ENCODE measurements around the gene FFAR4. TPM values are rescaled to one million over a fixed set of nuclear protein-coding genes. Genes with fewer than 3 reads are reported as not detected.
"Not testable (repeated sequence)": the region's sequence is repeated elsewhere in the genome, so short reads cannot be mapped to it uniquely, and the experiment has no call there.

FFAR4 gene
- total RNA-seq, result not detected in 2 replicates

GRCh38 chr10:93566435-93567276 lies at the start of gene FFAR4:
Gene FFAR4 (plus strand): TSS chr10:93566665. CDS start chr10:93566721, 56 bp downstream.
- no peak for TF ChIP-seq CTCF (IDR thresholded peaks at IDR 0.05; ENCODE audit: insufficient read depth, low read length, severe bottlenecking)
- Histone ChIP-seq H3K27me3 (ENCODE audit: control insufficient read depth, insufficient read depth, low read length) (peaks cover 33% of the 10 kb centered on the region), H3K4me3 (ENCODE audit: low read depth, low read length) (no peak within 1 kb of the TSS), H3K36me3 (ENCODE audit: control insufficient read depth, insufficient read depth, low read length) (no peaks in the 10 kb centered on the region)
- DNase-seq (ENCODE audit: low read depth) (no peak), FAIRE-seq (no peak)

GRCh38 chr10:93518531-93518930 lies 47.9 kb upstream of the FFAR4 start:
- FAIRE-seq (no peak), DNase-seq (ENCODE audit: low read depth) (no peak)
- Histone ChIP-seq H3K4me3 (ENCODE audit: low read depth, low read length) (no peak overlapping the region), H3K36me3 (ENCODE audit: control insufficient read depth, insufficient read depth, low read length) (no peaks in the 10 kb centered on the region), H3K27me3 (ENCODE audit: control insufficient read depth, insufficient read depth, low read length) (no peaks in the 10 kb centered on the region)
- TF ChIP-seq CTCF (IDR thresholded peaks at IDR 0.05; ENCODE audit: insufficient read depth, low read length, severe bottlenecking), result no peak

- Histone ChIP-seq H3K27me3 (ENCODE audit: control insufficient read depth, insufficient read depth, low read length) (no peaks in the 10 kb centered on the region), H3K4me3 (ENCODE audit: low read depth, low read length) (no peak overlapping the region), H3K36me3 (ENCODE audit: control insufficient read depth, insufficient read depth, low read length) (no peaks in the 10 kb centered on the region)
- no peak for TF ChIP-seq CTCF (IDR thresholded peaks at IDR 0.05; ENCODE audit: insufficient read depth, low read length, severe bottlenecking)
- DNase-seq (ENCODE audit: low read depth) (no peak), FAIRE-seq (no peak)
These were observed 31.2 kb upstream of the FFAR4 start for GRCh38 chr10:93535293-93535692.

- H3K36me3 ChIP-seq (ENCODE audit: control insufficient read depth, insufficient read depth, low read length); H3K4me3 ChIP-seq (ENCODE audit: low read depth, low read length); H3K27me3 ChIP-seq (ENCODE audit: control insufficient read depth, insufficient read depth, low read length); FAIRE-seq; DNase-seq (ENCODE audit: low read depth): not testable (repeated sequence)
These were observed 25.6 kb upstream of the FFAR4 start for GRCh38 chr10:93540871-93541270.

GRCh38 chr10:93541402-93542357 lies 24.8 kb upstream of the FFAR4 start:
- FAIRE-seq (no peak), DNase-seq (ENCODE audit: low read depth) (peak; percentile 34)
- Histone ChIP-seq H3K36me3 (ENCODE audit: control insufficient read depth, insufficient read depth, low read length) (no peaks in the 10 kb centered on the region), H3K27me3 (ENCODE audit: control insufficient read depth, insufficient read depth, low read length) (no peaks in the 10 kb centered on the region), H3K4me3 (ENCODE audit: low read depth, low read length) (no peak overlapping the region)
- peak; percentile 79 for TF ChIP-seq CTCF (IDR thresholded peaks at IDR 0.05; ENCODE audit: insufficient read depth, low read length, severe bottlenecking)

- FAIRE-seq (no peak), DNase-seq (ENCODE audit: low read depth) (peak; percentile 19)
- no peak for TF ChIP-seq CTCF (IDR thresholded peaks at IDR 0.05; ENCODE audit: insufficient read depth, low read length, severe bottlenecking)
- H3K27me3 ChIP-seq (ENCODE audit: control insufficient read depth, insufficient read depth, low read length), result no peaks in the 10 kb centered on the region
- H3K36me3 ChIP-seq (ENCODE audit: control insufficient read depth, insufficient read depth, low read length), result no peaks in the 10 kb centered on the region
- no peak overlapping the region for H3K4me3 ChIP-seq (ENCODE audit: low read depth, low read length)
These were observed 24.1 kb upstream of the FFAR4 start for GRCh38 chr10:93542358-93542791.

- not testable (repeated sequence) for H3K4me3 ChIP-seq (ENCODE audit: low read depth, low read length); H3K36me3 ChIP-seq (ENCODE audit: control insufficient read depth, insufficient read depth, low read length); DNase-seq (ENCODE audit: low read depth); H3K27me3 ChIP-seq (ENCODE audit: control insufficient read depth, insufficient read depth, low read length); FAIRE-seq
These were observed 19.5 kb upstream of the FFAR4 start for GRCh38 chr10:93546995-93547394.

All from bronchial epithelial cell (primary cell).